Erythroblast (primary cell): ENCODE data around the gene C1QTNF3.
"Not testable (repeated sequence)": the region's sequence is repeated elsewhere in the genome, so short reads cannot be mapped to it uniquely, and the experiment has no call there.

Experiments
- DNase-seq, 2 experiments: peaks; one replicate each; lab custom pipeline; 2025; lab: John Stamatoyannopoulos, UW
- GATA1 ChIP-seq: IDR thresholded peaks from 2 replicates; pipeline ENCODE4 v1.6.1; 2011; ENCODE audit warnings: low read depth, mild to moderate bottlenecking, control low read depth, low read length, moderate library complexity
- POLR2A ChIP-seq: IDR thresholded peaks from 2 replicates; pipeline ENCODE4 v1.6.1; 2011; ENCODE audit warnings: mild to moderate bottlenecking, low read length

The C1QTNF3 gene

DNA sequence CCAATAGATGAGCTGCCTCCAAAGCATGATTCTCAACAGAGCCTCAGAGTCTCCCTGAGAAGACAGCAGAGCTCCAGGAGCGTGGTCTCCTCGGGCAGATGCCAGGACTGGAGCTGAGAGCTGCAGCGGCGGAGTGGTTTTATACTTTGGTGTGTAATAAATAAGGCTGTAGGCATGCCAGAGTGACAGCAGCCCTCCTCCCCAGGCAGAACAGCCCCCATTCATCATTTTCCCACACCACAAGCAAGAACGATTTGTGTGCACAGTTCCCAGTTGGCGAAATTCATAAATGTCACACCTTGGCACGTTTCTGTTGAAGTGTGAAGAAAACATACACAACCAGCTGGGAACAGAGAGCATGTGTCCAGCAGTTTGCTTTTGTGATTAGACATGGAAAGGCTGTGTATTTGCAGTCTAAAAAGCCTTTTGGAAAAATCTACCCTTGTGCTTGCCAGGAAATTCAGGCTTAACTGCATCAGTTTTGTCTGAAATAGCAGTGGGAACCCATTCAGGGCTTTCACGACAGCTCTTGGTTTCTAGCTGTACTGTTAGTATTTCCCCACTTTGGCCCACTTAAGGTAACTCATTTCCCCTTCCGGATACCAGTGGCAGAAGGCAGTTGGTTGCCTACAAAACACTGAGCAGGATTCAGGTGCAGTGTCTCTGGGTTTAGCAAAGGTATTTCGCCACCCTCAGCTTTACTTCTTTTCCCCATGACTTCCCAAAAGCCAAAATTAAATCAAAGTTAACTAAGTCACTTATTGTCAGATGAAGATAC, at the start of gene C1QTNF3:
TSS of gene C1QTNF3 (minus strand) at position 115 of the 778 bp plus-strand sequence. CDS start at position 27, 88 bp downstream.
- TF ChIP-seq GATA1, result no peak
- no peak for TF ChIP-seq POLR2A
- DNase-seq, result no peak

DNA sequence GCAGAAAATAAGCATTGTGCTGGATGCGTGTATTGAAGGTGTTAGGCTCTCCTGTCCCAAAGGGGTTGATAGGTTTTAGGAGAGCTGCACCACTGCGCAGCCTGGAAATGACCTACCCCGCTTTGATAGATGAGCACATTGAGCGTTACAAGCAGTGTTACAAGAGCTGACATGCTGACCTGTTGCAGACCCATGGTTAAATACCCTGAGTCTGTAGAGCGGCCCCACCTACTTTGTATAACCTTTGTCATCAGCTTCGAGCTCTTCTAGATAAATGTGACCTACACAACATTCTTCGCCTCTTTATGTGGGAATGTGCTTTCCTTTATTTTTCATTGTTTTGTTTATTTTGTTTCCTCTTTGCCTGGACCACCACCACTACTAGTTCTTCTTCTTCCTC, 48.0 kb upstream of the C1QTNF3 start:
- DNase-seq, result not testable (repeated sequence)

- not testable (repeated sequence) for DNase-seq
Observed at GRCh38 chr5:34089802-34090201, 46.8 kb upstream of the C1QTNF3 start.

- not testable (repeated sequence) for DNase-seq
Observed at GRCh38 chr5:34087728-34088127, 44.7 kb upstream of the C1QTNF3 start.

GRCh38 chr5:34083898-34084297, 40.9 kb upstream of the C1QTNF3 start:
- not testable (repeated sequence) for DNase-seq

- DNase-seq, result not testable (repeated sequence)
Observed at GRCh38 chr5:34079505-34079904, 36.5 kb upstream of the C1QTNF3 start.

DNA sequence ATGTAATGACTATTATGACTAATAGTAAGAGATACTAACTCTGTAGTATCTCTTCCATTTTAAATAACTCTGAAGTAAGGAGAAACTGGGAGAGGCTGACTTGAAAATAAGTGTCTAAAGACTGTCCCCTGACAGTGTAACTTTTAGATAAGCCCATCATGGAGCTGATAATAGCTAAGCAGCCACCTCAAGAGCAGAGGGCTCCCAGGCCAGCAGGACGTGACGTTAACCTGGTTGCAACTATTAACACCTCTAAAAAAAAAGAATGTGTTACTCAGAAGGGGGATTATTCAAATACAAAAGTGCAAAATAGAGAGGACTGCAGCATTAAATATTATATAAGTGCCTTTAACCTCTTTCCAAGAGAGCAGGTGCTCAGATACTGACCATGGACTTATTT, 34.6 kb upstream of the C1QTNF3 start:
- DNase-seq, result peak; percentile 11 to 68

- DNase-seq, result not testable (repeated sequence)
Observed at GRCh38 chr5:34076719-34077364, 33.8 kb upstream of the C1QTNF3 start.

DNA sequence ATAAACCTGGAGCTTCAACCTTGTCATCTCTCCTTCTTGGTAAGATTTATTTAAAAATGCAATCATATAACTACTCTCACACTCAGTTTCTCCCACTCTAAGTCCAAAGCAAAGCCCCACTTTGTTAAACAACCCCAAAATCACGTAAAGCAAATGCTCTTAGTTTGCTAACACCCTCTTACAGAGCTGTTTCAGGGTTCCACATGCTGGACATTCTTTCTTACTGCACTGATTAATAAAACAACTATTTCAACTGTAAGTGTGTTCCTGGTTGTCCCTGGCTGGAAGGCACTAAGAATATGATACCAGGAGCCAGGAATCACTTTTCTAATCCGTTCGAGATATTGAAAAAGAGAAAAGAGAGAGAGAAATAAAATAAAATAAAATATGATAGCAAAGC, 31.5 kb upstream of the C1QTNF3 start:
- DNase-seq, result not testable (repeated sequence)

GRCh38 chr5:34074071-34074470, 31.1 kb upstream of the C1QTNF3 start:
- DNase-seq, result not testable (repeated sequence)

- not testable (repeated sequence) for DNase-seq
Observed at GRCh38 chr5:34070626-34071025, 27.6 kb upstream of the C1QTNF3 start.

DNA sequence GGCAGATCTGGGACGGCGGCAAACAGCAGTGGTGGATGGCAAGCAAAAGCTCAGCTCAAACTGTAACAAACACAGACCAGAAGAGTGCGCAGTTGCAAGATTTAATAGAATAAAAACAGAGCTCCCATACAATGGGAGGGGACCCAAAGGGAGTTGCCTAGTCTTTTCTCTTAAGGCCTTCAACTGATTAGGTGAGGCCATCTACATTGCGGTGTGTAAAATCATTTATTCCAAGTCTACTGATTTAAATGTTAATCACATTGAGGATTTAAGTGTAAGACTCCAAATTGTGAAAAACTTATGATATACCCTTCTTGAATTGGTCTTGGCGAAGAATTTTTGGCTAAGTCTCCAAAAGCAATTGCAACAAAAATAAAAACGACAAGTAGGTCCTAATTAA, 21.6 kb upstream of the C1QTNF3 start:
- DNase-seq, result no peak
- no peak for TF ChIP-seq GATA1
- TF ChIP-seq POLR2A, result no peak

DNA sequence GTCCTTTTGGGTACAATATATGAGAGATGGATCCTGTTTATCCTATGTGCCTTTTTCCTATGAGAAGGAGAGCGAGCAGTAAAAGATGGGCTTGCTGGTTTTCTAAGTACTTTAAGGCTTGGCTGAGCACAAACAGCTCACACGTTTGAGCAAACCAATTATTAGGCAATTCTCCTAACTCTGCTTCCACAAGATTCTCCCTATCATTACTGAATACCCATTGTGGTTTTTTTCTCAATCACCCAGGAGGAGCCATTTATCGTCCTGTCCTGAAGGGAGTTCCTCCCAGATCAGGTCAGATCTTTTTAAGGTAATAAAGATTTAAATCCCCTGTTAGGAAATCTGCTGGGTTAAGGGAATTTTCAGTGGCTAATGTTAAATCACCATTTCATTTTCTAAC, 19.4 kb upstream of the C1QTNF3 start:
- DNase-seq, result no peak
- TF ChIP-seq GATA1 (no peak), POLR2A (no peak)

- no peak for TF ChIP-seq GATA1
- TF ChIP-seq POLR2A, result no peak
- no peak for DNase-seq
Observed at GRCh38 chr5:34061993-34062392, 19.0 kb upstream of the C1QTNF3 start.

DNA sequence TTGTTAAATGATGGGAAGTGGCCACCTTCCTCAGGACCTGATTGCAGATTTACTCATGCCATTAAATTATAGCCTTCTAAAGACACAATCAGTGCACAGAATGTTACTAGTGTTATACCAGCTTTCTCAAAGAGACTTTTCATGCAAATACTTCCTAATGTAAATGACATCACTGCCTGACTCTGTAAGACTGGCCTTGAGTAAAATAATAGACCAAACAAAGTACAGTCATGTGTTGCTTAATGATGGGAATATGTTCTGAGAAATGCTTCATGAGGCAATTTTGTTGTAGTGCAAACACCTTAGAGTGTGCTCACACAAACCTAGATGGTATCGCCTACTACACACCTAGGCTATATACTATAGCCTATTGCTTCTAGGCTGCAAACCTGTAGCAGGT, 17.0 kb upstream of the C1QTNF3 start:
- no peak for DNase-seq
- no peak for TF ChIP-seq GATA1
- TF ChIP-seq POLR2A, result no peak

DNA sequence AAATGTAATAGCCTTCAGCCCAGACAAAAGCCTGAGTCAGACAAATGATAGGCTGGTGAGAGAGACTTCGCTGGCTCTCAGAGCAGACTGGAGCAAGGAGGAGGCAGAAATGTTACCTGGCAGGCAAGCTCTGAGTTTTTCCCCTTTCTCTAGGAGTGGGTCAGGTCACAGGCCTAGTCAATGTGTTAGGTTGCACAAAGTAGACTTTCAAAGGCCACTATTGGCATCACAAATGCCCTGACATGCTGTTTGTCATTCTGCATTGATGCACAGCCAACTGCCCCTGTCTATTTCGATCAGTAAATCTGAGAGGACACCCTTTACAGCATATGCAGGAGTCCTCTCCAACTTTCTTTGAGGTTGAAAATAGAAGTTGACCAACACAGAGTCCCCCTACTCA, 15.5 kb upstream of the C1QTNF3 start:
- no peak for TF ChIP-seq GATA1
- TF ChIP-seq POLR2A, result no peak
- no peak for DNase-seq
